ENCODE measurements around the gene NLRX1. TPM values are rescaled to one million over a fixed set of nuclear protein-coding genes. Genes with fewer than 3 reads are reported as not detected.

Gene NLRX1
- total and polyA plus RNA-seq, 2 donors (not counting 1 experiment from before 2014, with no cell fraction given), result 6.6 to 21.3 TPM

GRCh38 chr11:119229288-119229672, 60.8 kb downstream of the NLRX1 start:
- Histone ChIP-seq H3K79me2 (ENCODE audit: control insufficient read depth, insufficient read depth, low read length) (peaks cover 37% of the 10 kb centered on the region), H4K20me1 (ENCODE audit: control insufficient read depth, extremely low read depth, insufficient read depth, low read length) (no peaks in the 10 kb centered on the region), H3K9ac (ENCODE audit: insufficient read depth, low read length) (no peak overlapping the region), H3K4me1 (ENCODE audit: control insufficient read depth, extremely low read depth, insufficient read depth, low read length) (no peaks in the 10 kb centered on the region), H3K27ac (ENCODE audit: insufficient read depth, low read length) (no peak overlapping the region), H3K27me3 (ENCODE audit: control insufficient read depth, insufficient read depth, low read length) (no peaks in the 10 kb centered on the region), H3K9me3 (ENCODE audit: control insufficient read depth, insufficient read depth, low read depth, low read length) (no peaks in the 10 kb centered on the region), H3K36me3 (ENCODE audit: control insufficient read depth, insufficient read depth, low read length) (no peaks in the 10 kb centered on the region), H3K4me2 (ENCODE audit: extremely low read depth, insufficient read depth, low read length) (no peak overlapping the region), H2AFZ (ENCODE audit: low read length) (no peak overlapping the region), H3K4me3 (replicated peaks in 1 of 4; ENCODE audit: control extremely low read depth in 1 of 4, insufficient read depth in 1 of 4, low read depth in 3 of 4, low read length in 4 of 4) (no peak overlapping the region)
- no peak for TF ChIP-seq CTCF (conservative IDR thresholded peaks at IDR 0.05 in 1 of 2, IDR thresholded peaks at IDR 0.05 in 1 of 2; ENCODE audit: low read depth in 1 of 2, low read length in 2 of 2)
- TF ChIP-seq EZH2 (IDR thresholded peaks at IDR 0.05; ENCODE audit: low read length, missing control alignments), result no peak
- DNase-seq (ENCODE audit: low read depth in 2 of 2), result no peak

- no peak for DNase-seq (ENCODE audit: low read depth in 2 of 2)
- no peak for TF ChIP-seq EZH2 (IDR thresholded peaks at IDR 0.05; ENCODE audit: low read length, missing control alignments)
- no peak for TF ChIP-seq CTCF (conservative IDR thresholded peaks at IDR 0.05 in 1 of 2, IDR thresholded peaks at IDR 0.05 in 1 of 2; ENCODE audit: low read depth in 1 of 2, low read length in 2 of 2)
- no peaks in the 10 kb centered on the region for H3K4me1 ChIP-seq (ENCODE audit: control insufficient read depth, extremely low read depth, insufficient read depth, low read length)
- H3K79me2 ChIP-seq (ENCODE audit: control insufficient read depth, insufficient read depth, low read length), result peaks cover 34% of the 10 kb centered on the region
- no peak overlapping the region for H3K9ac ChIP-seq (ENCODE audit: insufficient read depth, low read length)
- H3K27me3 ChIP-seq (ENCODE audit: control insufficient read depth, insufficient read depth, low read length), result no peaks in the 10 kb centered on the region
- no peaks in the 10 kb centered on the region for H3K36me3 ChIP-seq (ENCODE audit: control insufficient read depth, insufficient read depth, low read length)
- no peaks in the 10 kb centered on the region for H3K9me3 ChIP-seq (ENCODE audit: control insufficient read depth, insufficient read depth, low read depth, low read length)
- H3K27ac ChIP-seq (ENCODE audit: insufficient read depth, low read length), result no peak overlapping the region
- no peaks in the 10 kb centered on the region for H4K20me1 ChIP-seq (ENCODE audit: control insufficient read depth, extremely low read depth, insufficient read depth, low read length)
- no peak overlapping the region for H3K4me3 ChIP-seq (replicated peaks in 1 of 4; ENCODE audit: control extremely low read depth in 1 of 4, insufficient read depth in 1 of 4, low read depth in 3 of 4, low read length in 4 of 4)
- H2AFZ ChIP-seq (ENCODE audit: low read length), result no peak overlapping the region
- H3K4me2 ChIP-seq (ENCODE audit: extremely low read depth, insufficient read depth, low read length), result no peak overlapping the region
Measured at GRCh38 chr11:119229741-119230140, 61.2 kb downstream of the NLRX1 start.

Other genes starting within 250 kb of the NLRX1 start
- gene BCL9L, start 242.8 kb upstream of the NLRX1 start, total RNA-seq, result 11.0 and 23.1 TPM in 2 replicates
- 7.0 and 11.5 TPM in 2 replicates for gene BCL9L, start 242.8 kb upstream of the NLRX1 start, polyA plus RNA-seq
- gene UPK2, start 212.4 kb upstream of the NLRX1 start, total RNA-seq, result not detected in 2 replicates
- gene UPK2, start 212.4 kb upstream of the NLRX1 start, polyA plus RNA-seq, result not detected in 2 replicates
- not detected in 2 replicates for gene FOXR1, start 197.0 kb upstream of the NLRX1 start, total RNA-seq
- not detected in 2 replicates for gene FOXR1, start 197.0 kb upstream of the NLRX1 start, polyA plus RNA-seq
- 15.2 and 21.5 TPM in 2 replicates for gene CENATAC, start 170.6 kb upstream of the NLRX1 start, total RNA-seq
- 10.1 and 11.0 TPM in 2 replicates for gene CENATAC, start 170.6 kb upstream of the NLRX1 start, polyA plus RNA-seq
- 525 and 1,335 TPM in 2 replicates for gene RPS25, start 150.4 kb upstream of the NLRX1 start, total RNA-seq
- gene RPS25, start 150.4 kb upstream of the NLRX1 start, polyA plus RNA-seq, result 2,775 and 2,854 TPM in 2 replicates
- gene TRAPPC4, start 150.0 kb upstream of the NLRX1 start, total RNA-seq, result 60.6 and 74.7 TPM in 2 replicates
- 109 and 207 TPM in 2 replicates for gene TRAPPC4, start 150.0 kb upstream of the NLRX1 start, polyA plus RNA-seq
- gene SLC37A4, start 137.8 kb upstream of the NLRX1 start, total RNA-seq, result 10.0 and 10.1 TPM in 2 replicates
- 12.6 and 14.4 TPM in 2 replicates for gene SLC37A4, start 137.8 kb upstream of the NLRX1 start, polyA plus RNA-seq
- 73.7 and 77.3 TPM in 2 replicates for gene HYOU1, start 111.5 kb upstream of the NLRX1 start, total RNA-seq
- 85.6 and 116 TPM in 2 replicates for gene HYOU1, start 111.5 kb upstream of the NLRX1 start, polyA plus RNA-seq
- 26.7 and 34.3 TPM in 2 replicates for gene VPS11, start 100.9 kb upstream of the NLRX1 start, total RNA-seq
- gene VPS11, start 100.9 kb upstream of the NLRX1 start, polyA plus RNA-seq, result 9.1 and 13.7 TPM in 2 replicates
- gene HMBS, start 83.8 kb upstream of the NLRX1 start, total RNA-seq, result 6.9 and 9.4 TPM in 2 replicates
- gene HMBS, start 83.8 kb upstream of the NLRX1 start, polyA plus RNA-seq, result 23.8 and 36.6 TPM in 2 replicates
- gene DPAGT1, start 66.9 kb upstream of the NLRX1 start, total RNA-seq, result 14.5 and 14.6 TPM in 2 replicates
- gene DPAGT1, start 66.9 kb upstream of the NLRX1 start, polyA plus RNA-seq, result 44.9 and 53.0 TPM in 2 replicates
- gene C2CD2L, start 61.4 kb upstream of the NLRX1 start, total RNA-seq, result 1.8 and 3.0 TPM in 2 replicates
- 3.0 and 4.2 TPM in 2 replicates for gene C2CD2L, start 61.4 kb upstream of the NLRX1 start, polyA plus RNA-seq
- 13.5 and 14.4 TPM in 2 replicates for gene HINFP, start 47.1 kb upstream of the NLRX1 start, total RNA-seq
- gene HINFP, start 47.1 kb upstream of the NLRX1 start, polyA plus RNA-seq, result 12.4 and 13.1 TPM in 2 replicates
- gene ABCG4, start 19.7 kb upstream of the NLRX1 start, total RNA-seq, result under 0.01 and 0.17 TPM in 2 replicates
- 0.05 and 0.12 TPM in 2 replicates for gene ABCG4, start 19.7 kb upstream of the NLRX1 start, polyA plus RNA-seq
- gene NHERF4, start 16.8 kb downstream of the NLRX1 start, total RNA-seq, result not detected in 2 replicates
- gene NHERF4, start 16.8 kb downstream of the NLRX1 start, polyA plus RNA-seq, result not detected in 2 replicates
- 6.4 and 12.4 TPM in 2 replicates for gene CBL, start 37.6 kb downstream of the NLRX1 start, total RNA-seq
- gene CBL, start 37.6 kb downstream of the NLRX1 start, polyA plus RNA-seq, result 11.1 and 17.6 TPM in 2 replicates
- 3.9 and 4.8 TPM in 2 replicates for gene MCAM, start 148.4 kb downstream of the NLRX1 start, total RNA-seq
- 8.1 and 26.3 TPM in 2 replicates for gene MCAM, start 148.4 kb downstream of the NLRX1 start, polyA plus RNA-seq
- 4.1 and 7.1 TPM in 2 replicates for gene RNF26, start 165.8 kb downstream of the NLRX1 start, total RNA-seq
- gene RNF26, start 165.8 kb downstream of the NLRX1 start, polyA plus RNA-seq, result 22.9 and 38.0 TPM in 2 replicates
- gene C1QTNF5, start 172.2 kb downstream of the NLRX1 start, total RNA-seq, result 32.0 and 34.4 TPM in 2 replicates
- gene C1QTNF5, start 172.2 kb downstream of the NLRX1 start, polyA plus RNA-seq, result 13.4 and 13.6 TPM in 2 replicates
- not detected in 2 replicates for gene MFRP, start 178.0 kb downstream of the NLRX1 start, total RNA-seq
- not detected in 2 replicates for gene MFRP, start 178.0 kb downstream of the NLRX1 start, polyA plus RNA-seq
- gene USP2, start 213.0 kb downstream of the NLRX1 start, total RNA-seq, result 0.77 and 2.3 TPM in 2 replicates
- gene USP2, start 213.0 kb downstream of the NLRX1 start, polyA plus RNA-seq, result 0.66 and 1.0 TPM in 2 replicates